NCI-H2081 (cell line): ENCODE measurements around the gene ERGIC1.
A peak's percentile ranks its signal among the peaks of the same experiment; 100 is the strongest.

Experiments used
- DNase-seq, 2 experiments: peaks; one replicate each; lab custom pipeline; 2025; lab: John Stamatoyannopoulos, UW

The ERGIC1 gene

GRCh38 chr5:172950176-172950965 lies 116.3 kb downstream of the ERGIC1 start:
- DNase-seq, result no peak

DNA sequence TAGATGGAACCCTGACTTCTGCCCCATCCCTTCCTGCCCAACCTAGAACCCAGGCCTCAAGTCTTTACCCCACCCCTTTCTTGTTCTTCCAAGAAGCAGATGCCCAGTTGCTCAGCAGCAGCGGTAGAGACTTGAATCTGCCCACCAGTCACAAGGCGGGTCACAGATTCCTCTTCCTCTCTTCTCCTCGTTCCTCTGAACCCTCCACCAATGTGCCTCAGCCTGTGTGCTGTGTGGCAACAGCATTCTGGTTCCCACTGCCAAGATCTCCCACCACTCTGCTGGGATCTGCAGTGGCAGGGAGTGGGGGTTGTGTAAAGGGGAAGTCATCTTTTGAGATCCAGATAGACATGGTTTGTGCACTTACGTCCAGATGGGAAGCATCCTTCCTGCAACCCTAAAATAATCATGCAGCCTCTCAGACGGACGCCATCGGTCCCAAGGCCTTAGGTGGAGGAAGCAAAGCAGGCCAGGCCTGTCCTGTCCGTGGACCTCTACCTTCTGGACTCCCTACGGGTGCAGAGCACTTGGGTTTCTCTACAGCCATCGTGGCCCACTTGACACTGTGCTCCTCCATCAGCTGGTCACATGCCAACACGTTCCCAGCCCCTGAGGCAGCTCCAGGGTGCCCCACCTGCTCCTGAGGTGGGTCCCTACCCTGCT lies 117.5 kb downstream of the ERGIC1 start:
- no peak for DNase-seq

DNA sequence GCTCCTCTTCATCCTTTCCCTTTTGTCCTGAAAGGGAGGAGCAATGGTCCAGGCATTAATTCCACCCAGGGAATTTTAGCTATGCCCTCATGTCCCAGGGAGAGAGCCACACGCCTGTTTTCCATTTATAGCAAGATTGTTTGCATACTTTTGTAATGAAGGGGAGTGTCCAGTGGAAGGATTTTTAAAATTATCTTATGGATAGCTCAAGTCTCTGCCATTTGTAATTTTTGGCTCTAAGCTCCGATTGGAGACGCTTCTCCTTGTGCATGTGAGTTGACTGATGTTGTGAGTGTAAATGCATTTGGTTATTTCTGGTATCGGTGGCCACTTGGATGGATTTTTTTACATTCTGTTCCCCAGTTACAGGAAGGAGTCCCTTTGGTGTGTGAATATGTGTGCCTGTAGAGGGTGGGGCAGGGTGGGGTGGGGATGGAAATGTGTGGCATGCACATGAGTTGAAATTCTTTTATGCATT lies 118.0 kb downstream of the ERGIC1 start:
- no peak for DNase-seq

- DNase-seq, result no peak
Observed at GRCh38 chr5:172953776-172954675, 120.0 kb downstream of the ERGIC1 start.

DNA sequence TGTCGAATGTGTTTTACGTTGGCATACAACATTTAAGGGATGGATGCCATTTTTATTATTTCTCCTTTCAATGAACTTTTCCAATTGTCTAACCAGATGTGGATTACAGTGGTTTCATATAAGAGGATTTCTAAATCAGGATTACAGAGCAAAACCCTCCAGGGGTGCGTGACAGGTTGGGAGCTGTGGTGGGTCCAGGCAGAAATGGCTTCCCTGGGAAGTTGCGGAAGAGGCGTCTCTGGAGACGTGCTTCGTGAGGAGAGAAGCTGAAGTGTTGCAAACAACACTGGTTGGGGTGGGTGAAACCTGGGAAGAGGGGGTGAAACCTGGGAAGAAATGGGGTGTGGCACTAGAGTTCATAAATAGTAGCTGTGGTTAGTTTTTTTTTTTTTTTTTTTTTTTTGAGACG lies 120.7 kb downstream of the ERGIC1 start:
- no peak for DNase-seq

DNA sequence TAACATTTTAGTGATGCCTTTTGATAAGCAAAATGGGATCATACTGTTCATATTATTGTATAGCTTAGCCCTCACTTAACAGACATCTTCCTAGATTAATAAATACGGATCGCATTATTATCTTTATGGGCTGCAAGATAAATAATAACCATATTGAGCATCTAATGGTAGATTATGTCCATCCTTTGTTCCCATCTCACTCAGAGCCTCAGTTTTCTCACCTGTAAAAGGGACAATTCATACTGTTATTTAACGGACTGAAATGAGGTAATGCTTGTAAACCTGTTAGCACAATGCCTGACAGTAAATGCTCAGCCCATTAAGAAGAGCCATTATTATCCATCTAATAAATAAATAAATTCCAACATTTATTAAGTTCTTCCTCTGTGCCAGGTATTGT lies 122.2 kb downstream of the ERGIC1 start:
- DNase-seq, result no peak

- DNase-seq, result no peak
Observed at GRCh38 chr5:172956936-172957335, 122.9 kb downstream of the ERGIC1 start.

DNA sequence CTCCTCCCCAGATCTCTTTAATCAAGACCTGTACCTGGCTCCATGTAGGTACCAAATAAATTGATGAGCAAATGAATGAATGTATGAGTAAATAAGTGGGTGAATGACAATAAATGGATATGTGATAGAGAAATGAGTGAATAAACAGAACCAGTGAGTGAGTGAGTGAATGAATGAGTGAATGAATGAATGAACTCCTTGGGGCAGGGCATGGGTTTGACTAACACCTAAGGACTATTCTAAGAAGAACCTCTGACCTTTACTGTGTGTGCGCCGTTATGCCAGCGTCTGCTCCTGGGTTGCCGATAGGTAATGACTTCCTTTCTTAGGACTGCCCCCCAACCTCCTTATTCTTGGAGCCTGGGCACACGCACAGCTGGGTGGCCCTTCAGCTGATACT lies 123.4 kb downstream of the ERGIC1 start:
- DNase-seq, result no peak

GRCh38 chr5:172958331-172959046 lies 124.4 kb downstream of the ERGIC1 start:
- DNase-seq, result peak; percentile 27 to 37

- no peak for DNase-seq
Observed at GRCh38 chr5:172959824-172960799, 126.1 kb downstream of the ERGIC1 start.

- no peak for DNase-seq
Observed at GRCh38 chr5:172969921-172970320, 135.9 kb downstream of the ERGIC1 start.

GRCh38 chr5:172971482-172971881 lies 137.4 kb downstream of the ERGIC1 start:
- DNase-seq, result no peak

- no peak for DNase-seq
Observed at GRCh38 chr5:172972552-172972951, 138.5 kb downstream of the ERGIC1 start.

GRCh38 chr5:172973127-172973916 lies 139.3 kb downstream of the ERGIC1 start:
- DNase-seq, result no peak

DNA sequence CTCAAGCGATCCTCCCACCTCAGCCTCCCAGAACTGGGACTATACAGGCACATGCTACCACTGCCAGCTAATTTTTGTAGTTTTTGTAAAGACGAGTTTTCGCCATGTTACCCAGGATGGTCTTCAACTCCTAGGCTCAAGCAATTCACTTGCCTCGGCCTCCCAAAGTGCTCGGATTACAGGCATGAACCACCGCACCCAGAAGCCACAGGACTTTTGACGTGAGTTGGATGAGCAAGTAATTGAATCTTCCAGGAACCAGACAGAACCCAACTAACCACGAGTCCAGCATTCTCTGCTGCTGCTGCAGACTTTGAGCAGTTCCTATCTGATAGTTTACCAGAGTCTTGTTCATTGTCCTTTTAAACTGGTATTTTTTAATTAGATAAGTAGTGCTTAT lies 139.9 kb downstream of the ERGIC1 start:
- DNase-seq, result no peak

DNA sequence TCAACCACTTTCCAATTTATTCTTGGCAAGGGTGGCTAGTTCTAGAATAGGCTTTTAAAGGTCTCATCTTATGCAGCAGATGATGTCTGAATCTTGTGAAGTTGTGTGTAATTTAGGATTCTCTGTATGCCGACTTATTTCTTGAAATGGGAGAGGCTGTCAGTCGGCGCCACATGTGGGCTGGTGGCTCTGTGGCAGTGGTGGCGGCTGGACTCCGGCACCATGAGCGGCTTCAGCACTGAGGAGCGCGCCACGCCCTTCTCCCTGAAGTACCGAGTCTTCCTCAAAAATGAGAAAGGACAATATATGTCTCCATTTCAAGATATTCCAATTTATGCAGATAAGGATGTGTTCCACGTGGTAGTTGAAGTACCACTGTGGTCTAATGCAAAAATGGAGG lies 141.2 kb downstream of the ERGIC1 start:
- DNase-seq, result no peak

- no peak for DNase-seq
Observed at GRCh38 chr5:172979778-172980177, 145.7 kb downstream of the ERGIC1 start.

- DNase-seq, result no peak
Observed at GRCh38 chr5:172981931-172982330, 147.9 kb downstream of the ERGIC1 start.

- DNase-seq, result peak; percentile 90 to 92
Observed at GRCh38 chr5:172983542-172984243, 149.6 kb downstream of the ERGIC1 start, which contains the start of gene ATP6V0E1. Gene ATP6V0E1, plus strand, starts transcription at chr5:172983771. Its CDS starts 90 bp downstream, at chr5:172983861.
